ENCODE measurements around the gene DXO.

DXO gene

DNA sequence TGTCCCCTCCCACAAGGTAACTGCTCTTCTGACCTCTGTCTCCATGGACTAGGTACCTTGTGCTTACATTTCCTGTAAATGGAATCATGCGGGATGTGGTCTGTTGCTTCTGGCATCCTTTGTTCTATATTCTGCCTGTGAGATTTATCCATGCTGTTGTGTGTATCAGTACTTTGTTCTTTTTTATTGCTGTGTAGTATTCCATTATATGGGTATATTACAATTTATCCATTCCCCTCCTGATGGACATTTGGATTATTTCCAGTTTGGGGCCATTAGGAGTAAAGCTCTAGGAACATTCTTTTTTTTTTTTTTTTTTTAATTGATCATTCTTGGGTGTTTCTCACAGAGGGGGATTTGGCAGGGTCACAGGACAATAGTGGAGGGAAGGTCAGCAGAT lies 41.0 kb downstream of the DXO start:
- no peak for DNase-seq (ENCODE audit: low spot score)

GRCh38 chr6:31928672-31928939 lies 43.3 kb downstream of the DXO start:
- DNase-seq (ENCODE audit: low spot score) = no peak

GRCh38 chr6:31927863-31928671 lies 43.9 kb downstream of the DXO start:
- no peak for DNase-seq (ENCODE audit: low spot score)

DNA sequence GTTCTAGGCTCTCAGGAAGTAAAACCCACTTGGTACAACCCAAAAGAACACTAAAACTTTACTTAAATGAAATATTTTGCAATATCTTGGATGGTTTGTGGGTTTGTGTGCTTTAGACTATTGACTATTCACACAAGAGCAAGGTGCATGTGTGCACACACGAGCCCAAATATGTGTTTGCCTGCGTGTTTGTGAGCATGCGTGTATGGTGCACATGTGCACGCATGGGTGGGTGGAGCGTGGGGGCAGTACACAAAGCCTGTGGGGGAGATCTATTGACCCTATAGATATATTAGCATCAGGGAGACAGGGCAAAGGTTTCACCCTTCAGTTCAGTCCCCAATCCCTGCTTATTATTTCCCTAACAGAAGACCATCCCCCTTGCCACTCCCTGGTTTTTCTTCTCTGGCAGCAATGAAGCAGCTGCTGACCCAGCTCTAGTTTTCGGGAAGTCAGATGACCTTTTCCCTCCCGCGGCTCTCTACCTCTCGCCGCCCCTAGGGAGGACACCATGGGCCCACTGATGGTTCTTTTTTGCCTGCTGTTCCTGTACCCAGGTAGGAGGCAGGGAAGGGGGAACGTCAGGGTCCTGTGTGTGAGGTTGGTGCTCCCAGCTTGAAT lies 44.6 kb downstream of the DXO start, which contains the start of gene C2:
Gene C2, plus strand, starts transcription at position 476 of the 621 bp plus-strand sequence. Its CDS starts 36 bp downstream, at position 512.
- DNase-seq (ENCODE audit: low spot score) = no peak

- DNase-seq (ENCODE audit: low spot score) = no peak
Measured at GRCh38 chr6:31922942-31923341, 49.0 kb downstream of the DXO start.

DNA sequence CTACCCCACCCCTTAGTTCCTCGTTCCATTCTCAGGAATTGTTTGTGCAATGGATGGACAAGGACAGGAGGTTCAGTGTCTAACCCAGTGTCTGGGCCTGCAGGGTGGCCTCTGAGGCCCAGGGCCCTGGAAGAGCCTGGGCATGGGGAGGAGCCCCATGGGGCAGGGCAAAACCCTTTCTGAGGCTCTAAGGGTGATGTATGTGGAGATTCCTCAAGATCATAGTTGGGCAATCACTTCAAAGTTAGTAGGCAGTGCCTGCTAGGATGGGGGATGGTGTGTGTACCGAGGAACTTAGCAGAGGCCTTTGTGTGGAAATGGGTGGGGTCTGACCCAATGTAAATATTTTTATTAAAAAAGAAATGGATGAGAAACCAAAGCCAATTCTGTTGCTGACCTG lies 51.1 kb downstream of the DXO start:
- DNase-seq (ENCODE audit: low spot score) = no peak

Small RNAs within 50 kb of the gene (small RNA-seq; reads per million reads assigned to genes)
- gene AL645922.1 = 0 reads per million in 2 experiments
